ENCODE data around the gene PDP2. TPM values are rescaled to one million over a fixed set of nuclear protein-coding genes. Genes with fewer than 3 reads are reported as not detected.

PDP2 gene
- total RNA-seq, 1 experiment from 2014 or later = 44.4 TPM

DNA sequence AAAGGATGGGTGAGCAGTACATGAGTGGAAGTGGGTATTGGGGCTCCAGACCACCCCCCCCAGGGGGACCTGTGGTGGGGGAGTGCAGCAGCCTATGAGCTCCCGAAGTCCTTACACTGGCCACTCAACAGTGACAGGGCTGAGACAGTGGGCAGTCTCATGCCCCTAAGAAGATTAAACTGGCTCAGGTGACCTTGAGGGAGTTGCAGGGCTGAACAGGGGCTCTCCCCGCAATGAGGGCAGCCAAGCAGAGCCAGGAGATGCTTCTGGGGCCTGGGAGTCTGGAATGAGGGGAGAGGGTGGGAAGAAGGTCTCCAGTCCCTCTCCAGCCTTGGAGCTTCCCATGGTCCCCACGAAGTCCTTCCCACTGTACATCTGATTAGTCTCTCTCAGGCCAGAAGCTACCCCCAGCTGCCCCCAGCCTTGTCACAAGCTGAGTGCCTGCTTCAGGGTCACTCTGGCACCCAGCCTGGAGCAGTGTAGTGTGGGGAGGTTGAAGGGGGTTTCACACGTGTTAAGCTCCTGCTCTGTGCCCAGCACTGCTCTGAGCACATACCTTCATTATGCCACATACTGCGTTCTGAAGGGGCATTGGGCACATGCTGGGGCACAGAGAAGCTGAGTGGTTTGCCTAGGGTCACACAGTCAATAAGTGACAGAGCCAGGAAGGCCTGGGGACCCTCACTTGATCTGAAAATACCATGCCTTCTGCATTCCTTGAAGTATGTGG is 39.4 kb downstream of the PDP2 start:
- no peak for DNase-seq
- H3K4me1 Mint-ChIP-seq (ENCODE audit: low read depth, unreplicated experiment) = no peaks in the 10 kb centered on the region
- intact Hi-C loops (cut with micrococcal nuclease; ENCODE audit: unreplicated experiment) = no loop called here
- H3K9me3 Mint-ChIP-seq (ENCODE audit: unreplicated experiment) = no peaks in the 10 kb centered on the region
- TF ChIP-seq, protein P1, sequence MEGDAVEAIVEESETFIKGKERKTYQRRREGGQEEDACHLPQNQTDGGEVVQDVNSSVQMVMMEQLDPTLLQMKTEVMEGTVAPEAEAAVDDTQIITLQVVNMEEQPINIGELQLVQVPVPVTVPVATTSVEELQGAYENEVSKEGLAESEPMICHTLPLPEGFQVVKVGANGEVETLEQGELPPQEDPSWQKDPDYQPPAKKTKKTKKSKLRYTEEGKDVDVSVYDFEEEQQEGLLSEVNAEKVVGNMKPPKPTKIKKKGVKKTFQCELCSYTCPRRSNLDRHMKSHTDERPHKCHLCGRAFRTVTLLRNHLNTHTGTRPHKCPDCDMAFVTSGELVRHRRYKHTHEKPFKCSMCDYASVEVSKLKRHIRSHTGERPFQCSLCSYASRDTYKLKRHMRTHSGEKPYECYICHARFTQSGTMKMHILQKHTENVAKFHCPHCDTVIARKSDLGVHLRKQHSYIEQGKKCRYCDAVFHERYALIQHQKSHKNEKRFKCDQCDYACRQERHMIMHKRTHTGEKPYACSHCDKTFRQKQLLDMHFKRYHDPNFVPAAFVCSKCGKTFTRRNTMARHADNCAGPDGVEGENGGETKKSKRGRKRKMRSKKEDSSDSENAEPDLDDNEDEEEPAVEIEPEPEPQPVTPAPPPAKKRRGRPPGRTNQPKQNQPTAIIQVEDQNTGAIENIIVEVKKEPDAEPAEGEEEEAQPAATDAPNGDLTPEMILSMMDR (IDR thresholded peaks at IDR 0.05; ENCODE audit: insufficient read depth in 1 of 2, low read depth in 1 of 2, low read length in 1 of 2, severe bottlenecking in 1 of 2, unreplicated experiment in 1 of 2) = no peak
- H3K36me3 Mint-ChIP-seq (ENCODE audit: insufficient read depth, unreplicated experiment) = no peaks in the 10 kb centered on the region
- H3K4me3 Mint-ChIP-seq (ENCODE audit: unreplicated experiment) = no peak overlapping the region
- POLR2A ChIA-PET = no interaction called here
- Histone ChIP-seq H3K36me3 (ENCODE audit: control insufficient read depth, insufficient read depth, low read length) (no peaks in the 10 kb centered on the region), H3K27me3 (replicated peaks; ENCODE audit: control insufficient read depth, insufficient read depth, low read length) (no peaks in the 10 kb centered on the region), H3K4me1 (peaks cover 2% of the 10 kb centered on the region; the same call in 1 of the 2 replicates), H3K4me3 (ENCODE audit: low read depth, low read length) (no peak overlapping the region), H3K9me3 (no peaks in the 10 kb centered on the region)
- BruUV-seq (replicated peaks) = no TSS peak
- no peaks in the 10 kb centered on the region for H3K27me3 Mint-ChIP-seq (ENCODE audit: insufficient read depth, unreplicated experiment)
- H3K27ac Mint-ChIP-seq (ENCODE audit: unreplicated experiment) = no peak overlapping the region
- CTCF ChIA-PET = interaction anchor here (0.5 to 1.6 kb wide), 4 partner anchors 9 to 41 kb away, joined by 3 to 6 read pairs (median 4); partner anchors contain the start of gene CES3

- Histone ChIP-seq H3K9me3 (no peaks in the 10 kb centered on the region), H3K4me3 (ENCODE audit: low read depth, low read length) (no peak overlapping the region), H3K27me3 (replicated peaks; ENCODE audit: control insufficient read depth, insufficient read depth, low read length) (no peaks in the 10 kb centered on the region), H3K4me1 (peaks cover 7% of the 10 kb centered on the region; the same call in 1 of the 2 replicates), H3K36me3 (ENCODE audit: control insufficient read depth, insufficient read depth, low read length) (no peaks in the 10 kb centered on the region)
- no peak overlapping the region for H3K27ac Mint-ChIP-seq (ENCODE audit: unreplicated experiment)
- H3K9me3 Mint-ChIP-seq (ENCODE audit: unreplicated experiment) = no peaks in the 10 kb centered on the region
- POLR2A ChIA-PET = no interaction called here
- BruUV-seq (replicated peaks) = no TSS peak
- TF ChIP-seq, protein P1 (IDR thresholded peaks at IDR 0.05; ENCODE audit: insufficient read depth in 1 of 2, low read depth in 1 of 2, low read length in 1 of 2, severe bottlenecking in 1 of 2, unreplicated experiment in 1 of 2) = no peak
- intact Hi-C loops (cut with micrococcal nuclease; ENCODE audit: unreplicated experiment) = no loop called here
- H3K4me1 Mint-ChIP-seq (ENCODE audit: low read depth, unreplicated experiment) = no peaks in the 10 kb centered on the region
- H3K36me3 Mint-ChIP-seq (ENCODE audit: insufficient read depth, unreplicated experiment) = no peaks in the 10 kb centered on the region
- no peak overlapping the region for H3K4me3 Mint-ChIP-seq (ENCODE audit: unreplicated experiment)
- CTCF ChIA-PET = interaction anchor here (1.5 kb wide), 1 partner anchor 8 kb away, joined by 4 read pairs; no protein-coding TSS in a partner anchor
- no peaks in the 10 kb centered on the region for H3K27me3 Mint-ChIP-seq (ENCODE audit: insufficient read depth, unreplicated experiment)
- DNase-seq = no peak
Measured at GRCh38 chr16:66920299-66920590, 39.9 kb downstream of the PDP2 start.

GRCh38 chr16:66920924-66921680 is 40.8 kb downstream of the PDP2 start:
- Histone ChIP-seq H3K36me3 (ENCODE audit: control insufficient read depth, insufficient read depth, low read length) (no peaks in the 10 kb centered on the region), H3K27me3 (replicated peaks; ENCODE audit: control insufficient read depth, insufficient read depth, low read length) (no peaks in the 10 kb centered on the region), H3K4me3 (ENCODE audit: low read depth, low read length) (no peak overlapping the region), H3K4me1 (peaks cover 7% of the 10 kb centered on the region; the same call in 1 of the 2 replicates), H3K9me3 (no peaks in the 10 kb centered on the region)
- no peaks in the 10 kb centered on the region for H3K4me1 Mint-ChIP-seq (ENCODE audit: low read depth, unreplicated experiment)
- no peak for DNase-seq
- TF ChIP-seq, protein P1 (IDR thresholded peaks at IDR 0.05; ENCODE audit: insufficient read depth in 1 of 2, low read depth in 1 of 2, low read length in 1 of 2, severe bottlenecking in 1 of 2, unreplicated experiment in 1 of 2) = no peak
- no peak overlapping the region for H3K4me3 Mint-ChIP-seq (ENCODE audit: unreplicated experiment)
- H3K9me3 Mint-ChIP-seq (ENCODE audit: unreplicated experiment) = no peaks in the 10 kb centered on the region
- POLR2A ChIA-PET = interaction anchor here (0.5 kb wide), 2 partner anchors 90 to 152 kb away, joined by 4 read pairs; partner anchors contain the start of gene NAE1
- no peak overlapping the region for H3K27ac Mint-ChIP-seq (ENCODE audit: unreplicated experiment)
- no TSS peak for BruUV-seq (replicated peaks)
- intact Hi-C loops (cut with micrococcal nuclease; ENCODE audit: unreplicated experiment) = no loop called here
- H3K27me3 Mint-ChIP-seq (ENCODE audit: insufficient read depth, unreplicated experiment) = peaks cover 5% of the 10 kb centered on the region
- CTCF ChIA-PET = no interaction called here
- H3K36me3 Mint-ChIP-seq (ENCODE audit: insufficient read depth, unreplicated experiment) = no peaks in the 10 kb centered on the region

Data from Caco-2 (cell line).